Liver (tissue), 9 donors: ENCODE data around the gene HS6ST3. TPM values are rescaled to one million over a fixed set of nuclear protein-coding genes. Genes with fewer than 3 reads are reported as not detected.

Source experiments
- DNase-seq: peaks from one replicate; pipeline ENCODE4 v3.0.0-alpha.2; 2017; ENCODE audit warnings: low spot score
- H3K27ac ChIP-seq, 2 donors: one replicate each; pipeline ENCODE4 v1.7.0; 2013; ENCODE audit warnings: inconsistent platforms in 2 of 2, low read length in 2 of 2, control low read depth in 1 of 2, low read depth in 1 of 2, mild to moderate bottlenecking in 1 of 2
- H3K27me3 ChIP-seq, 4 donors: one replicate each; pipeline versions ENCODE4 v1.6.1 to v1.7.0; 2013; ENCODE audit warnings: low read length in 3 of 4, inconsistent platforms in 1 of 4, mild to moderate bottlenecking in 1 of 4, moderate library complexity in 1 of 4; ENCODE audit not compliant: control insufficient read depth in 4 of 4, insufficient read depth in 4 of 4
- H3K36me3 ChIP-seq, 4 donors: one replicate each; pipeline versions ENCODE4 v1.6.1 to v1.7.0; 2013; ENCODE audit warnings: low read length in 3 of 4, mild to moderate bottlenecking in 3 of 4, low read depth in 1 of 4, moderate library complexity in 1 of 4; ENCODE audit not compliant: control insufficient read depth in 4 of 4, insufficient read depth in 3 of 4
- H3K4me1 ChIP-seq, 4 donors: one replicate each; pipeline versions ENCODE4 v1.6.1 to v1.7.0; 2013; ENCODE audit warnings: low read length in 3 of 4, mild to moderate bottlenecking in 3 of 4, moderate library complexity in 1 of 4; ENCODE audit not compliant: control insufficient read depth in 4 of 4, insufficient read depth in 4 of 4
- H3K4me3 ChIP-seq, 3 donors: one replicate each; pipeline versions ENCODE4 v1.6.1 to v1.7.0; 2013; ENCODE audit warnings: low read length in 3 of 3, control low read depth in 1 of 3, low read depth in 1 of 3, mild to moderate bottlenecking in 1 of 3
- H3K9ac ChIP-seq, 2 donors: one replicate each; pipeline ENCODE4 v1.7.0; 2013; ENCODE audit warnings: low read length in 2 of 2, mild to moderate bottlenecking in 2 of 2, moderate library complexity in 2 of 2, control low read depth in 1 of 2, low read depth in 1 of 2
- H3K9me3 ChIP-seq, 4 donors: one replicate each; pipeline versions ENCODE4 v1.6.1 to v1.7.0; 2013; ENCODE audit warnings: low read length in 3 of 4; ENCODE audit not compliant: control insufficient read depth in 4 of 4
- EGR1 ChIP-seq, 2 donors: IDR thresholded peaks; 2 replicates each; pipeline ENCODE4 v1.6.1; 2016 to 2018; ENCODE audit warnings: antibody characterized with exemption in 2 of 2, low read depth in 2 of 2
- FOXA1 ChIP-seq: IDR thresholded peaks from 2 replicates; pipeline ENCODE4 v1.6.1; 2016; ENCODE audit warnings: antibody characterized with exemption
- FOXA2 ChIP-seq: IDR thresholded peaks from 2 replicates; pipeline ENCODE4 v1.6.1; 2016; ENCODE audit warnings: antibody characterized with exemption
- GABPA ChIP-seq, 2 donors: IDR thresholded peaks in 1 of 2; conservative IDR thresholded peaks in 1 of 2; 2 replicates each; pipeline ENCODE4 v1.6.1; 2016; ENCODE audit warnings: antibody characterized with exemption in 2 of 2, mild to moderate bottlenecking in 1 of 2, moderate library complexity in 1 of 2
- HNF4A ChIP-seq, 2 donors: conservative IDR thresholded peaks; 2 replicates each; pipeline ENCODE4 v1.6.1; 2016; ENCODE audit warnings: antibody characterized with exemption in 2 of 2, mild to moderate bottlenecking in 2 of 2
- JUND ChIP-seq, 2 donors: IDR thresholded peaks; 2 replicates each; pipeline ENCODE4 v1.6.1; 2016; ENCODE audit warnings: antibody characterized with exemption in 2 of 2
- NR2F2 ChIP-seq: IDR thresholded peaks from 2 replicates; pipeline ENCODE4 v1.6.1; 2016; ENCODE audit warnings: antibody characterized with exemption
- RAD21 ChIP-seq, 2 donors: IDR thresholded peaks; 2 replicates each; pipeline ENCODE4 v1.6.1; 2016; ENCODE audit warnings: antibody characterized with exemption in 2 of 2, mild to moderate bottlenecking in 2 of 2
- RXRA ChIP-seq, 2 donors: IDR thresholded peaks; 2 replicates each; pipeline ENCODE4 v1.6.1; 2017 to 2018; ENCODE audit warnings: antibody characterized with exemption in 2 of 2, mild to moderate bottlenecking in 1 of 2
- YY1 ChIP-seq: IDR thresholded peaks from 2 replicates; pipeline ENCODE4 v1.6.1; 2016; ENCODE audit warnings: antibody characterized with exemption, mild to moderate bottlenecking
- WGBS: extraction: QIAGEN DNeasy Blood & Tissue Kit; methylation state at CpG from one replicate; pipeline ENCODE4 v1.1.7; 2013; 5-methylcytosine and 5-hydroxymethylcytosine counted together
- polyA plus RNA-seq, 2 donors: library from polyadenylated mRNA; stranded (reverse) in 1 of 2; unstranded in 1 of 2; fragments of 200-250 nt in 1 of 2; fragments of >200 nt in 1 of 2; fragmentation: Nextera tagmentation in 1 of 2; extraction: Ambion mirVana in 1 of 2; gene quantifications; one replicate each; pipeline versions ENCODE4 v1.2.1 to v1.2.3, GENCODE V29; 2013 to 2015
- total RNA-seq, 2 donors: library from RNA; depleted of rRNA; stranded (reverse); fragments of >200 nt; gene quantifications; one replicate each; pipeline ENCODE4 v1.2.3, GENCODE V29; 2014
- TF ChIP-seq, protein P1 (sequence below): IDR thresholded peaks from 2 replicates; pipeline ENCODE4 v1.6.1; 2016; ENCODE audit warnings: antibody characterized with exemption, mild to moderate bottlenecking
- TF ChIP-seq, protein P2 (sequence below): IDR thresholded peaks from 2 replicates; pipeline ENCODE4 v1.6.1; 2016; ENCODE audit warnings: antibody characterized with exemption
- TF ChIP-seq, protein P3 (sequence below): IDR thresholded peaks from 2 replicates; pipeline ENCODE4 v1.6.1; 2016; ENCODE audit warnings: antibody characterized with exemption
- TF ChIP-seq, protein P4 (sequence below): IDR thresholded peaks from 2 replicates; pipeline ENCODE4 v1.6.1; 2016; ENCODE audit warnings: antibody characterized with exemption
- TF ChIP-seq, protein P5 (sequence below): fragments of 150-350 bp; IDR thresholded peaks from 2 replicates; pipeline ENCODE4 v1.5.1; 2017; ENCODE audit warnings: improper control_type of control experiment, low read depth, low read length; ENCODE audit not compliant: missing input control
- donor health status: healthy.
- donor health status: healthy.
- donor health status: healthy.
- donor health status: healthy.
- donor health status: healthy.

Gene HS6ST3
- total and polyA plus RNA-seq, 4 donors, result under 0.01 TPM; not detected in 3

DNA sequence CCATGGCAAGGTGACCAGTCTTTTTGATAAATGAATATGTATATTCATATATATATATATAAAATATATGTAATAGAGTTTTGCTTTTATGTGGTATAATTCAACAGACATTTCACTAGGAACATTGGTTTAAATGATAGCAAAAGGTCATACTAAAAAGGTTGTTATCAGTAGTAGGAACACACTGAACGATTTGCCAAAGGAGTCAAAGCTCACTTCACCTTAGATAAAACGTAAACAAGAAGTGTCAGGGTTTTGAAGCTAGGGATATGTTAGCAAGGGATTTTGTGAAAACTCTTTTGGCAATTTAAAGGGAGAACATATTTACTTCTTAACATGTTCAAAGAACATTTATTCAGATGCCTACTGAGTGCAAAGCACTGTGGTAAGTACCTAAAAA is 8.0 kb upstream of the HS6ST3 start:
- Histone ChIP-seq H3K36me3 (no peaks in the 10 kb centered on the region), H3K4me1 (peaks cover 0 to 5% (median 0%) of the 10 kb centered on the region in 4 donors), H3K9me3 (no peaks in the 10 kb centered on the region), H3K4me3 (no peak overlapping the region), H3K27ac (no peak overlapping the region), H3K9ac (no peak overlapping the region), H3K27me3 (no peaks in the 10 kb centered on the region)
- WGBS, result 12% methylated on average over 2 of the region's 2 CpGs
- TF ChIP-seq HNF4A (conservative IDR thresholded peaks at IDR 0.05) (peak in 1 of 2 donors; percentile 55), GABPA (IDR thresholded peaks at IDR 0.05 in 1 of 2, conservative IDR thresholded peaks at IDR 0.05 in 1 of 2) (no peak), EGR1 (IDR thresholded peaks at IDR 0.05; ENCODE audit: low read depth in 2 of 2) (no peak), NR2F2 (no peak), RXRA (IDR thresholded peaks at IDR 0.05) (peak in 1 of 2 donors; percentile 7), YY1 (no peak), RAD21 (IDR thresholded peaks at IDR 0.05) (no peak), FOXA2 (no peak)
- TF ChIP-seq, protein P1, sequence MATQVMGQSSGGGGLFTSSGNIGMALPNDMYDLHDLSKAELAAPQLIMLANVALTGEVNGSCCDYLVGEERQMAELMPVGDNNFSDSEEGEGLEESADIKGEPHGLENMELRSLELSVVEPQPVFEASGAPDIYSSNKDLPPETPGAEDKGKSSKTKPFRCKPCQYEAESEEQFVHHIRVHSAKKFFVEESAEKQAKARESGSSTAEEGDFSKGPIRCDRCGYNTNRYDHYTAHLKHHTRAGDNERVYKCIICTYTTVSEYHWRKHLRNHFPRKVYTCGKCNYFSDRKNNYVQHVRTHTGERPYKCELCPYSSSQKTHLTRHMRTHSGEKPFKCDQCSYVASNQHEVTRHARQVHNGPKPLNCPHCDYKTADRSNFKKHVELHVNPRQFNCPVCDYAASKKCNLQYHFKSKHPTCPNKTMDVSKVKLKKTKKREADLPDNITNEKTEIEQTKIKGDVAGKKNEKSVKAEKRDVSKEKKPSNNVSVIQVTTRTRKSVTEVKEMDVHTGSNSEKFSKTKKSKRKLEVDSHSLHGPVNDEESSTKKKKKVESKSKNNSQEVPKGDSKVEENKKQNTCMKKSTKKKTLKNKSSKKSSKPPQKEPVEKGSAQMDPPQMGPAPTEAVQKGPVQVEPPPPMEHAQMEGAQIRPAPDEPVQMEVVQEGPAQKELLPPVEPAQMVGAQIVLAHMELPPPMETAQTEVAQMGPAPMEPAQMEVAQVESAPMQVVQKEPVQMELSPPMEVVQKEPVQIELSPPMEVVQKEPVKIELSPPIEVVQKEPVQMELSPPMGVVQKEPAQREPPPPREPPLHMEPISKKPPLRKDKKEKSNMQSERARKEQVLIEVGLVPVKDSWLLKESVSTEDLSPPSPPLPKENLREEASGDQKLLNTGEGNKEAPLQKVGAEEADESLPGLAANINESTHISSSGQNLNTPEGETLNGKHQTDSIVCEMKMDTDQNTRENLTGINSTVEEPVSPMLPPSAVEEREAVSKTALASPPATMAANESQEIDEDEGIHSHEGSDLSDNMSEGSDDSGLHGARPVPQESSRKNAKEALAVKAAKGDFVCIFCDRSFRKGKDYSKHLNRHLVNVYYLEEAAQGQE, result no peak
- TF ChIP-seq, protein P2, sequence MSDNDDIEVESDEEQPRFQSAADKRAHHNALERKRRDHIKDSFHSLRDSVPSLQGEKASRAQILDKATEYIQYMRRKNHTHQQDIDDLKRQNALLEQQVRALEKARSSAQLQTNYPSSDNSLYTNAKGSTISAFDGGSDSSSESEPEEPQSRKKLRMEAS, result no peak
- TF ChIP-seq, protein P3, sequence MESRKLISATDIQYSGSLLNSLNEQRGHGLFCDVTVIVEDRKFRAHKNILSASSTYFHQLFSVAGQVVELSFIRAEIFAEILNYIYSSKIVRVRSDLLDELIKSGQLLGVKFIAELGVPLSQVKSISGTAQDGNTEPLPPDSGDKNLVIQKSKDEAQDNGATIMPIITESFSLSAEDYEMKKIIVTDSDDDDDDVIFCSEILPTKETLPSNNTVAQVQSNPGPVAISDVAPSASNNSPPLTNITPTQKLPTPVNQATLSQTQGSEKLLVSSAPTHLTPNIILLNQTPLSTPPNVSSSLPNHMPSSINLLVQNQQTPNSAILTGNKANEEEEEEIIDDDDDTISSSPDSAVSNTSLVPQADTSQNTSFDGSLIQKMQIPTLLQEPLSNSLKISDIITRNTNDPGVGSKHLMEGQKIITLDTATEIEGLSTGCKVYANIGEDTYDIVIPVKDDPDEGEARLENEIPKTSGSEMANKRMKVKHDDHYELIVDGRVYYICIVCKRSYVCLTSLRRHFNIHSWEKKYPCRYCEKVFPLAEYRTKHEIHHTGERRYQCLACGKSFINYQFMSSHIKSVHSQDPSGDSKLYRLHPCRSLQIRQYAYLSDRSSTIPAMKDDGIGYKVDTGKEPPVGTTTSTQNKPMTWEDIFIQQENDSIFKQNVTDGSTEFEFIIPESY, result no peak
- TF ChIP-seq, protein P4, sequence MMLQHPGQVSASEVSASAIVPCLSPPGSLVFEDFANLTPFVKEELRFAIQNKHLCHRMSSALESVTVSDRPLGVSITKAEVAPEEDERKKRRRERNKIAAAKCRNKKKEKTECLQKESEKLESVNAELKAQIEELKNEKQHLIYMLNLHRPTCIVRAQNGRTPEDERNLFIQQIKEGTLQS, result no peak
- no peak for DNase-seq

DNA sequence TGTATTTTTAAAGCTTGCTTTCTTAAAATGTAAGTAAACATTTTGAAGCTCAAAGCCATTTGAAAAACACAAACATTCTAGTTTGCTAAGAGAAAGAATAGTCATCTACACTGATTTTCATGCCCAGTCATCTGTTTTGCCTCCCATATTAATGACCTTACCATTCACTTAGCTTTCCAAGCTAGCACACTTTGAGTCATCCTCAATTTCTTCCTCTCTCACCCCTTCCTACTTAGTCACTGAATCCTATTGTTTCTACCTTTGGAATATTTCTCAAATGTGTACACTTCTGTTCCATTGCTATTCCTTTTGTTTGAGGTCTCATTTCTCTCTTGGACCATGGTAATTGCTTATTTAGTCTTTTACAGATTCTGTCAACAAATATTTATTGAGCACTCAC is 7.3 kb upstream of the HS6ST3 start:
- no peak overlapping the region for H3K4me3 ChIP-seq
- TF ChIP-seq, protein P4, result no peak
- no peak for TF ChIP-seq FOXA1
- no peak for TF ChIP-seq GABPA (IDR thresholded peaks at IDR 0.05 in 1 of 2, conservative IDR thresholded peaks at IDR 0.05 in 1 of 2)
- TF ChIP-seq, protein P5, sequence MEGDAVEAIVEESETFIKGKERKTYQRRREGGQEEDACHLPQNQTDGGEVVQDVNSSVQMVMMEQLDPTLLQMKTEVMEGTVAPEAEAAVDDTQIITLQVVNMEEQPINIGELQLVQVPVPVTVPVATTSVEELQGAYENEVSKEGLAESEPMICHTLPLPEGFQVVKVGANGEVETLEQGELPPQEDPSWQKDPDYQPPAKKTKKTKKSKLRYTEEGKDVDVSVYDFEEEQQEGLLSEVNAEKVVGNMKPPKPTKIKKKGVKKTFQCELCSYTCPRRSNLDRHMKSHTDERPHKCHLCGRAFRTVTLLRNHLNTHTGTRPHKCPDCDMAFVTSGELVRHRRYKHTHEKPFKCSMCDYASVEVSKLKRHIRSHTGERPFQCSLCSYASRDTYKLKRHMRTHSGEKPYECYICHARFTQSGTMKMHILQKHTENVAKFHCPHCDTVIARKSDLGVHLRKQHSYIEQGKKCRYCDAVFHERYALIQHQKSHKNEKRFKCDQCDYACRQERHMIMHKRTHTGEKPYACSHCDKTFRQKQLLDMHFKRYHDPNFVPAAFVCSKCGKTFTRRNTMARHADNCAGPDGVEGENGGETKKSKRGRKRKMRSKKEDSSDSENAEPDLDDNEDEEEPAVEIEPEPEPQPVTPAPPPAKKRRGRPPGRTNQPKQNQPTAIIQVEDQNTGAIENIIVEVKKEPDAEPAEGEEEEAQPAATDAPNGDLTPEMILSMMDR, result no peak
- no peak for TF ChIP-seq JUND (IDR thresholded peaks at IDR 0.05)
- TF ChIP-seq, protein P1, result no peak
- TF ChIP-seq EGR1 (IDR thresholded peaks at IDR 0.05; ENCODE audit: low read depth in 2 of 2), result no peak
- TF ChIP-seq RAD21 (IDR thresholded peaks at IDR 0.05), result no peak
- TF ChIP-seq, protein P3, result no peak
- no peak for DNase-seq
- H3K27ac ChIP-seq, result no peak overlapping the region
- H3K27me3 ChIP-seq, result peaks cover 0 to 2% (median 0%) of the 10 kb centered on the region in 4 donors
- H3K4me1 ChIP-seq, result peaks cover 0 to 5% (median 0%) of the 10 kb centered on the region in 4 donors
- no peak overlapping the region for H3K9ac ChIP-seq
- H3K9me3 ChIP-seq, result no peaks in the 10 kb centered on the region
- no peaks in the 10 kb centered on the region for H3K36me3 ChIP-seq
